NCI-H446 treated with DMSO at 0.1 percent for 48 hours (cell line): ENCODE measurements around the gene AUTS2.

Experiments
- DNase-seq: peaks from one replicate; lab custom pipeline; 2025; lab: John Stamatoyannopoulos, UW

Gene AUTS2

DNA sequence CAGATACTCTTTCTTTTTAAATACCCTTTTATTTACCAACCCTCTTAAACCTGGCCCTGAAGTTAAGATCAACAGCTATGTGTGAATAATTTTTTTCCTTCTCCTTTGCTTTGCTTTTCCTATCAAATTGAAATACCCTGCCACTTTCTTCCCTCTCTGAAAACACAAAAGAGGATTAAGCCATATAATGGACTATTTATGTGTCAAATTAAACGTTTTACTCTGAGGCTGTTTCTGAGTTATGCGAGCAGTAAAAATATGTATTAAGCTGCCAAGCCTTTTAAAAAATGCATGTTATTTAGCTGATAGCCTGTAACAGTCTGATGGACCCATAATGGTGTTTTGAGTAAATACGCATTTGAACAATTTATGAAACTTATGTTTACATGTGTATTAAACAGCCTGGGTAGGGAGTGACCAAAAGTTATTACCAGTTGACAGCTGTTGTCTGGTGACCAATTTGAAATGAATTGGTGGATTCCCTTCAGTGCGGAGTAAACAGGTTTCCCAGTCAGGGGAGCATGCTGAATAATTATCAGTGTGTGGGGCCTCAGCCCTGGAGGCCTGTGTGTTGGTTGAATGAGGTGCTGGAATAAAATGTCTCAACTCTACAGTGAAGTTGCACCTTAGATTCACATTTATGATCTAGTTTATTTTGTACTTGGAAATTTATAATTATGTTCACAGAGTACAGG, 89.6 kb downstream of the AUTS2 start:
- DNase-seq = no peak

DNA sequence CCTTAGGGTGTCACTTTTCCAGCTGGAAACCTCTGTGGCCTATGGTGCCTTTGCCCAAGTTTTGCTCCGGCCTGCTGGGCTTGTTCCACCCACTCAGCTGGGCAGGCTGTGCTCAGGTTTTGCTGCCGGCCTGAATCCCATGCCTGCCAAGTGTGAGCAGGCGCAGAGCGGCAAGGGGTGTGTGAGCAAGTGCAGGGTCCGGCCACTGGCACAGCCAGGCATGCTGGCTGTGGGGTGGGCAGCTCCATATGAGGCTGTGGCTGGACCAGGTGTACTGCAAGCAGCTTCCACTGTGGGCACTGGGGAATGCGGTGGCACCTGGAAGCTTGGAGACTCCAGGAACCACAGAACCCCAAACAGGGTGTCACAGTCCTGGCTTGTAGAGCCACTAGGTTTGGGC, 92.1 kb downstream of the AUTS2 start:
- no peak for DNase-seq

DNA sequence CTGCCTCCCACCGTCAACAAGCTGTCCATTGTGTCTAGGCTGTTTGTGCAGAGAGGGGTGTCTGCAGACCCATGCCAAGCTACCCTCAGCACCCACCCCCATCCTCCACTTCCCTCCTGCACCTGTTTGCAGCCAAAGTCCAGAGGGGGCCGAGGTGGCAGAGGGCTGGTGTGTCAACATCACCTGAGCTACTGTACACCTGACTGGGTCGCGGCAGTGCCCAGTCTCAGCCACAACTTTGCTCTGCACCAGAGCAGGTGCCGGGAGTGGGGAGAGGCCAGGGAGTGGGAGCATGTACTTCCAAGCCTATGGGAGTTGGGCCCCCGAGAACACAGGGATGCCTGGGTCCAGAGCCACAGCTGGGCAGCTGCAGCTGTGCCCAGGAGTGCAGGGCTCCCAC, 93.1 kb downstream of the AUTS2 start:
- DNase-seq = no peak

DNA sequence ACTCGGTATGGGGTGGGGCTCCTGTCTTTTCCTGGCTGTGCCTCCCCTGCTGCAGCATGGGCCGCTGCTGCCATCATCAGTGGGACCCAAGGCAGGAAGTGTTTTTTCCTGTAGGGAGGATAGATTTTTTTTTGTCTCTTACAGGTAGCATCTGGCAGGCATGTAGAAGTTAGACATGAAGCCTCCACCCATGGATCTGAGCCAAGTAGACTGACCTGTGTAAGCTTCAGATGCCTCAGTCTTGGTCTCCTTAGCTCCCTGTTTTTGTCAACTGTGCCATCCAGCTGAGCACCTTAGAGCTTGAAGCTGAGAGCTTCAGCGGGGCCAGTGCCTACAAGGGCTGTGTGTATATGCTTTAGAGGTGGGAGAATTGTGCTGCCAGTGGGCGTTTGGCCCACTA, 93.5 kb downstream of the AUTS2 start:
- DNase-seq = no peak

DNA sequence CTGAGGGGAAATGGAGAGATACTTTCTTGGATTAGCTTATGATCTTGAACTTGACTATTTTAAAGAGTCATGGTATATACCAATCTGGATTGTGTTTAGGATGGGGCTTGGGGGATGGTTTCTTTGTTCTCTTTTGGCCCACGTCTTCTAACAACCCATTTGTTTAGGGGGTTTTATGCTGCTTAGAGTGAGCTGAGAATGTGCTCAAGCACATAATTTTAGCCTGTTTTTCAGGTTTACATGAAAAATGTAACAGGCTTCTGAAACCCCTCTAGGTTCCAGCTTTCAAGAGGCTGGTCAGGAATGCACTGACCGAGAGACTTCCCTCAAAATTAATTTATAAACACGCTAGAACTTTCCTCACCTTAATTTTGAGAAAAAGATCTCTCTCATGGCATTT, 94.3 kb downstream of the AUTS2 start:
- DNase-seq = no peak

DNA sequence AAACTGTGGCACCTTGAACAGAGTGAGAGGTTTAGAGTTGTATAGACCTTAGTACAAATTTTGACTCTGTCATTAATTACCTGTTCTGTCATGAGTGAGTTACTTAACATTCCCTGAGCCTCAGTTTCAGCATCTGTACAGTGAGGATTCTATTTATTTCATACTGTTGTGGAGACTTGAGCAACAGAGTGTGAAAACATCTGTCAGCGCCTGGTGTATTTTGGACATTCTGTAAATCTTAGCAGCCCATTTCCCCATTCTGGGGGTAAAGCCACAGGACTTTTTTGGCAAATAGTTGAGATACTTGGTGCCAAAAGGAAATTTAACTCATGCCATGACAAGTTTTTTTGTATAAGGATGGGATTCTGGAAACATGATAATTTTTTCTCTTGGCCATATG, 94.8 kb downstream of the AUTS2 start:
- peak; percentile 7 for DNase-seq

DNA sequence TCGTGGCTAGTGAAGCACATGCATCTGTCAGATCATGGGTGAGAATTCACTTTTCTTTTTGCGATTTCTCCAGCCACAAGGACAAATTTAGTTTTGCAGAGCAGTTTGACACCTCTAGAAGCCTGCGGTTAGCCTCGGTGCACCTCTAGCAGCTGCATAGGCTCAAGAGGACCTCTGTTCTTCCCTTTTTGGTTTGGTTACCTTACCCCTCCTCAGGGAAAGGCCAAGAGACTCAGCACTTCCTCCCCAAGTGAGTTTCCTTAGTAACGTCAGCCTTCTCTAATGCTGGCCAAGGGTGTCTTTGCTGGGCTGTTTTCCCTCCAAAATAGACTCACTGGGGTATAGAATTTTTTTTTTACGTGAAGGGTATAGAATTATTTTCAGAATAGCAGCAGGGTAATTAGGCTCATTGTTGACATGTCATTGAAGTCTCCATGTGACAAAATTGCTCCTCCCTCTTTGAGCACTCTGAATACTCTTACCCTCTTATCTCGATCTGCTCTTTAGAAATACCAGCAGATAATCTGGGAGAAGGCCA, 97.8 kb downstream of the AUTS2 start:
- no peak for DNase-seq

DNA sequence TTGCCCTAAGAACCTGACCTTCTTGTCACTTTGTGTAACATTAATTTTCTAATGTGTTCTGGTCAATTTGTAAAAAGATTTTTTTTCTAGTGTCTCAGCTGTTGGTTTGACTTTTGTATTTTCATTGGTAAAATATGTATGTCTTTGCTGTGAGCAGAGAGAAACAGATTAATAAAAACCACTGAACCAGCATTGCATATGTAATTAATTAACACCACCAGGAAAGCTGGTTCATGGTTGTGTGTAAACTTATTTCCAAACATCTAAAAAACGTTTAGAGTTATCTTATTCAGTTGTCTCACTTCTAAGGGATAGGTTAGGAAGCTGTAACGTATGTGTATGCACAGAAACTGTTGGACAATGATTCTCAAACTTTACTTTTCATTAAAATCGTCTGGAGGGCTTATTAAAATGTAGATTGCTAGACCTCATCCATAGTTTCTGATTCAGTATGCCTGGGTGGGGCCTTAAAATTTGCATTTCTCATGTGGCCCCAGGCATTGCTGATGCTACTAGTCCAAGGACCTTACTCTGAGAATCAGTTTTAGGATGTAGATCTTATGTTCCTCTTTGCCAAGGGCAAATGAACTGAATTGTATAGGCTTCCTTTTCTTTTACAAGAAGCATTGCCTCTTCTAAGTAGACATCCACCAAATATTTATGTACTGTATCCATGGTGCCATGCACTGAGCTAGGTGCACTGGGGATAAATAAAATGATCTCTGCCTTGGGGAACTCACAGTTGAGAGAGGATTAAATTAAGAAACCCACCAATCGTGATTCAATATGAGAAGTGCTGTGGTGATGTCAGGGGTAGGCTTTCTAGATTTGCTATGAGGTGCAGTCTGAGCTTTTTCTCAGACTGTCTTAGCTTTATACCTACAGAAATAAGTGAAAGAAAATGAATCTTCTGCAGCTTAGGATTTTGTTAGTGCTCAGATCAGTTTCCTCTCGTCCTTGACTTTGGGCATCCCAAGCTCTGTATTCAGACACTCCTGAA, 98.7 kb downstream of the AUTS2 start:
- DNase-seq = no peak

DNA sequence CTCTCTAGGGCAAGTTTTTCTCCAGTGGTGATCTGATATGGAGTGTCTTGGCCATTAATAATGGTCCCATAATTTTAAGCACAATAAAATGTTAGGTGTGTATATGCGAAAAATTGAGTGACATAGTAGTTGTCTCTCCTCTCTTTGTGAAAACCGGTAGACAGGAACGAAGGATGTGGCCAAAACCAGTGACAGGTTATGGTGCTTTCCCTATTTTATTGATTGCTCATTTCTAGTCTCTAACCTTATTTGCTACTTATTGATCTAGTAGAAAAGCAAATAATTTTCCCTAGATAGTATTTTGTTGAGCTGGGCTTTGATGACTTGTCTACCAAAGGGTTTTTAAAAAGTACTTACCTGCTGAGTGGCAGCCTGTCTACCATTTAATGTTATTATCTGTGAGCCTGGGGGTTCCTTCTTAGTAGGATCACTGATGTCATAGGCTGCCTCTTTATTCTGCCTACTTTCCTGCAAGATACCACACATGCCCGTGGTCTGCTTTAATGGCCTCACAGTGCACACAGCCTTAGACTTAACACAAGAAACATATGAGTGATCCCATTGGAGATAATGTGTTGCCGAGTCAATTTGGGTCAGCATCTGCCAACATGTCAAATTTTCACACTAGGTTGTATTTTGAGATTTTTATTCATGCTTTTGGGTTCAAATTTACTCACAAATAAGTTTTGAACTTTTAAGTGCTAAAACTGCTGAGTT, 100.0 kb downstream of the AUTS2 start:
- DNase-seq = no peak

DNA sequence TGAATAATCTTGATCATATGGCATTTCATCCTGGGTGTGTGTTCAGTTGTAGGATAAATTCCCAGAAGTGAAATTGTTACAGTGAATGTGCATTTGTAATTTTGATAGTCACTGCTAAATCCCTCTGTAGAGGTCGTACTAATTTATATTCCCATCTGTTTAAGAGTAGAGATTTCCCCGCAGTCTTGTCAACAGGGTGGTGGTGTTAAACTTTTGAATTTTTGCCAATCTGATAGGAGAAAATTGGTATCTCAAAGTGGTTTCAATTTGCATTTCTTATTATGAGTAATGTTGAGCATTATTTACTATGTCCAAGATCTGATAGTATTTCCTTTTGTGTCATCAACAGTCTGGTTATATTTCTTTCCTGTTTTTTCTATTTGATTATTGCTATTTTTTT, 101.7 kb downstream of the AUTS2 start:
- no peak for DNase-seq

DNA sequence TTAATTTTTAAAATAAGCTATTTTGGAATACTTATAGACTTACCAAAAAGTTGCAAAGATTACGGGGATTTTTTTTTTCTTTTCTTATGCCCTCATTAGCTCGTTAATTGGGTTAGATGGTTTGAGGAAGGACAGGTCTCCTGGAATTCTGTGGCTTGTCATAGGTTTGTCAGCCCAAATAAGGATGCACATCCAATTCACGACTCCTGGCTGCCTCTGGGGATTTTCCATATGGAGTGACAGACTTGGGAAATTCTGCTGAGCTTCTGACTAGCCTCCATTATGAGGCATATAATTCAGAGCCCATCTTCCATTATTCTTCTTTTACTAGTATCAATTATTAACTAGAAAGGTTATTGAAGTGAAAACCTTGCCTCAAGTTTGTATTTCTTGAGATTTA, 102.1 kb downstream of the AUTS2 start:
- no peak for DNase-seq

DNA sequence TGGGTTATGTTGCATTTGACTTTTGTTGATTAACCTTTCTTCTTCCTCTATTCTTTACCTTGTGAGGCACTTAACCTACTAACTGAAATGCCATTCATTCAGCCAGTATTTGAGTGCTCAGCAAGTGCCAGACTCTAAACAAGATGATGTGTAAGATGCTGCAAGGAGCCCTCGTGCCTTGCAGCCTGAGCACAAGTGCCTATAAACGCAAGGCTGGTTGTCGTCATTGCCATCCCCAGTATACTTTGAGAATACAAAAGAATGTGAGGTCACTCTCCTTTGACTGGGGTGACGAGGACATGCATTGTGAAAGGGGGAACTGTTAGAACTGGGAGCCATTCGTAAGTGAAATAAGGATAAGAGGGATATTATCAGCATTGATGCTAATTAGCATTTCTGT, 103.0 kb downstream of the AUTS2 start:
- DNase-seq = no peak

DNA sequence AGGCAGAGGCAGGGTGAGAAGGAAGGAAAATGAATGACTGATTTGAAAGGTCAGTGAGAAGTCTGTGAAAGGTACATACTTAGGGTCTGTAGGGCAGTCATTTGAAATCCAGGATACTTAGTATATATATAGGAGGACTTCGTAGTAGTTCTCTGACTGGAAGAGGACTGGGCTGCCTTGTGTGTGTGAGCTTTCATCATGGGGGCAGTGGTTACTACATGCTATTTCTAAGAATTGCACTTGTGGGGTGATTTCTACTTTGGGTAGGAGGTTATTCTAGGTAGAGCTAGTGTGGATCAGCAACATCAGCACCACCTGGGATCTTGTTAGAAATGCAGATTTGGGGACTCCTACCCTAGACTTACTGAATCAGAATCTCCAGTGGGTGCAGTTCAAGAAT, 104.1 kb downstream of the AUTS2 start:
- DNase-seq = no peak

DNA sequence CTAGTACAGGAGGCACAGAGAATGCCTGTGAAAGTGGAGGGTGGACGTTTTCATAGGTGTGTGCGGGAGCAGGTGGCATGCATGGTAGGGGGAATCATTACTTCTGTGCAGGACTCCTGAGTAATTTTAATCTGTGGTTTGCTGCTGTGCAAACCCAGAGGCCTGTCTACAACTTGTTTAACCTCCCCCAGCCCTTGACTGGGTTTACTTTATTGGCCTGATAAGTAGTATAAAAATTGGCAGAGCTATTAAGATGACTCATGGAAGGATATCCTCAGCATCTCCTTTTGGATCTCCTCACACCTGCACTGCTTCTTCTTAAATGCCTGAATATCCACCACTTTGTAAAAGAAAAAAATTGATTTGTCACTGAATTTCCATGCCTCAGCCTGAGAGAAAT, 104.8 kb downstream of the AUTS2 start:
- DNase-seq = no peak

DNA sequence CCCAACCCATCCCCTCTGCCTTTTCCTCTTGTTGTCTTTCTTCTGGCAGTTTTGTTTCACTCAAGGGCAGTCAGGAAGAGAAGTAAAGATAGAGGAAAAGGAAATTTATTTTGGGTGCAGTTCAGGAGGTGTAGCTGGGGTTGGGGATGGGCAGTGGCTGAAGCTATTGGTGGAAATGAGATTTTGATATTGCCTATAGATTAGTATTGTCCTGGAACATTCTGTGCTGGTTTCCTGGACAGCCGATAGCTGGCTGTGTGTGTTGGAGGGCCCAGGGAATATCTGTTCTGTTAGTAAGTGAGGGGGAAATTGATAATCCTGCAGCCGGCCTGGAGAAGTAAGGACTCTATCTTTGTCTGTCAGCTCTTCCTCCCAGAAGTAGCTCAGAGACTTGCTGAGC, 107.8 kb downstream of the AUTS2 start:
- DNase-seq = no peak

DNA sequence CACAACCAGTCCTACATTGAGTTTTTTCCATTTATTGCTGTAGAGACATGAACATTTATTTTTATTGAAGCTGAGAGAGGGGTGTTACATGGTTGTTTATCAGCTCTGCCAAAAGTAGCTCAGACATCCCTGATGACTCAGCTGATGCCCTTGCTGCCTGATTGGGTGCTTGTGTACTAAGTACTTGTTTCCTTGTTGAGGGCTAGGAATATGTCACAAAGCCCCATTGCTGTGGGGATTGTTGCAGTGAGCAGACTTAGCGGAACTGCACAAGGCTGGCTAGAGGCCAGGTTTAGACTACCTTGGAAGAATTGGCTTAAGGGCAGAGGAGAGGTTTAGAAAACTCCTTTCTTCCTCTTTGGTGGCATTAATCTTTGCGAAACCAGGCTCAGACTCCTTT, 110.6 kb downstream of the AUTS2 start:
- peak; percentile 5 for DNase-seq

DNA sequence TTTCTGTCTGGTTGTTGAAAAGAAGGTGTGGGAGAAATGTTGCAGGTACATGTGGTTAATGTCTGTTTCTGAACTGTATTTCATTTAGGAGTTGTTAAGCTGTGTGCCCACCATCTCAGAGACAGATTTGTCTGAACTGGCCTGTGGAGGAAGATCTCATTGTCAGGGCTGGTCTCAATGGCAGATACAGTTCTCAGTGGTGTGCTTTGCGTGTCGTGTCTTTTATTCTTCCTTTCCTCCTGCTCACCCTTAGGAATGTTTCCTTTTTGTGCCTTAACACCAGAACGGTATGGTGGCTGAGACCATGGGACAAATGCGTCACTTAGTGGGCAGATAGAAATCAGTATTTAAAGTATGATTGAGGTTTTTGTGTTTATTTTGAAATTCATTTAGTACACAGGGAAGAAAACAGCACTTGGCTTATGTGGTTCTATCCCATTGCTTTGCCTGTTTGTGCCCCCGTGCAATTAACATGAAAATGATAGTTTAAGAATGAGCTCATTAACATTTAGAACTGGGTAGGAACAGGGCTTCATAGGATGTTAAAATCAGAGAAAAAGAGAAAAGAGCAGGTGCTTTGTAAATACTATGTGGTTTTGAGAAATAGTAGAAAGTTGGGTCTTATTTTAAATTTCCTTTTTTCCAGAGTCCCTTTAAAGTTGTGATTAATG, 112.6 kb downstream of the AUTS2 start:
- no peak for DNase-seq

DNA sequence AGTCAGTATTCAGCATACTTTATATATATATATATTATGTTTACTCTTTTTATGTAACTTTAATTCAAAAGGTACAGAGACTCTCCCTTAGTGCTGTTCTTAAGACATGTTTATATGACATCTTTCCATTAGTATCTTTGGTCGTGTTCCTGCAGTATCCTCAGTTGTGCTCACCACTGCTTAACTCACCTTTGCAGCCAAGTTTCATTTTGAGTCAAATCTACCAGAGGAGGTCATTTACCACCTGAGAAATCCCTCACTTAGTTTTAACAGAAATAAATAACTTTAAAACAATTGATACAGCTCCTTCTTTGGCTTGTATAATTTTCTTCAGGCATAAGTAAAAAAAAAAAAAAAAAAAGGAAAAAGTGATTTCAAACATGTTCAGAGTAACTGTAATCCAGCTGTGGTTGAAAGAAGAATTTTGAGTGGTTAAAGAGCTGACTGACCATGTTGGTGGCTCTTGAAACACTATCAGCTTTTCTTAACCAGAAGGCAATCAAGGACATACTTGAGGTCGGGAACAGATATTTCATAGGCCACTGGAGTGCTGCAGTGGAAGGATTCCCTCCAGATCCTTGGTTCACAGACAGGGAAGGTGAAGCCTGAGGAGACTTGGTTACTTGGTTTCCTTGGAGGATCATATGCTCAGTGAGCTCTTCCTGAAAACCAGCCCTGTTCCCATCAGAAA, 116.8 kb downstream of the AUTS2 start:
- no peak for DNase-seq

DNA sequence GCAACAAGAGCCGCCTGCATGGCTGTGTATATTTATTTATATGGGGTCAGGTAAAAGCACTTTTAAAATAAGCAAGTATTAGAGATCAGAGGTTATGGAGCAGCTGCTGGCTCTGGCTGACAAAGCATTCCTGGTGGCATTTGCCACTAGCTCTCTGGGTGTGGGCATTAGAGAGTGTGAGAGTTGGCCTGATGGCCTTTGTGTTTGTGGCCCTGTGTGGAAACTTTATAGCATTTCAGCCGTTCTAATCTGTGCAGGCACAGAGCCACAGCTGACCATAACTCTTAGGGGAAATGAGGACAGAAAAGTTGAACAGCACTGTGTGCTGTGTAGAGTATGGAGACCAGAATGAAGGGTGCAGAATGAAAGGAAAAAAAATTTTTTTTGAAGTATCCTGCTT, 118.9 kb downstream of the AUTS2 start:
- DNase-seq = no peak

DNA sequence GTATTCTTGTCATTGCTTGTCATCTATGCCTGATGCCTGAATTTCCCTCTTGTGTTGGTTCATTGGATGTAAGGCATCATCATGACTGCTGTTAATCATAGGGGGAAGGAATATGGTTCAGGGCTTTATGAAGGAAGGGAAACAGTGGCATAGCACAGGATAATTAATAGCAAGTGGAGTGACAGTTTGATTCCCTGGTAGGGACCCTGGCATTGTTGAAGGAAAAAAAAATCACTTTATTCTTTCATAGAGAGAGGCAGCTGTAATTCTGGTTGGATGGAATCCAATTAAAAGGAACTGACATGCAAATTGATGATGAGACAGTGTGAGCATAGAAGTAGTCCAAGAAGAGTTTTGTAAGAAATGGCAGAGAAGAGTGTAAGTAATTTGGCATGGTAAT, 121.4 kb downstream of the AUTS2 start:
- no peak for DNase-seq

DNA sequence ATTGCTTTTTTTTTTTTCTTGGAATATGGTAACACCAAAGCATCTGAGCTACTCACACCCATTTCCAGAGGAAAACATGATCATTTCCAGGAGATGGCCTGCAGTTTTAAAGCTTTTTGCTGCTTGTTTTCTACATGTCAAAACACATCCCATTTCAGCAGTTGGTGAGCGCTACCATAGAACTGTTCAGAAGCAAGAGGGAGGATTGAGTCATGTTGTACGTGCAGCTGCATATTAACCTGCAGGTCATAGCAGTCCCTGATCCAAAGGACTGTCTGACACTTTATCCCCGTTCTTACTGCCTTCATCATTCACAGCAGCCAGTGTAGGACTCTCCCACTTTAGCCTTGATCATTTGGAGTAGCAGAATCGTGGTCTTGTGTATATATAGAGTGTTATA, 124.6 kb downstream of the AUTS2 start:
- DNase-seq = no peak
